ENCODE measurements around the gene BLID. TPM values are rescaled to one million over a fixed set of nuclear protein-coding genes. Genes with fewer than 3 reads are reported as not detected.

The BLID gene
- total RNA-seq, 4 donors from 2014 or later = not detected

DNA sequence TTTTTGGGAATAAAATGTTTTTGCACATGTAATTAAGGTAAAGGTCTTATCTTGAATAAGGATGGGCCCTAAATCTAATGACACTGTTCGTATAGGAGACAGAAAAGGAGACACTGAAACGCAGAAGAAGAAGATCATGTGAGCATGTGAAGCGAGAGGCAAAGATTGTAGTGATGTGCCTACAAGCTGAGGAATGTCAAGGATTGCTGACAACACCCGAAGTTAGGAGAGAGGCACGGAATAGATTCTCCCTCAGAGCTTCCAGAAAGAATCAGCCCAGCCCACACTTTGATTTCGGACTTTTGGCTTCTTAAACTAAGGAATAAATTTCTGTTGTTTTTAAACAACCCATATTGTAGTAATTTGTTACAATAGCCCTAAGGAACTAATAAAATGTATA lies 4.1 kb upstream of the BLID start:
- WGBS = 66% methylated on average over 6 of the region's 6 CpGs

DNA sequence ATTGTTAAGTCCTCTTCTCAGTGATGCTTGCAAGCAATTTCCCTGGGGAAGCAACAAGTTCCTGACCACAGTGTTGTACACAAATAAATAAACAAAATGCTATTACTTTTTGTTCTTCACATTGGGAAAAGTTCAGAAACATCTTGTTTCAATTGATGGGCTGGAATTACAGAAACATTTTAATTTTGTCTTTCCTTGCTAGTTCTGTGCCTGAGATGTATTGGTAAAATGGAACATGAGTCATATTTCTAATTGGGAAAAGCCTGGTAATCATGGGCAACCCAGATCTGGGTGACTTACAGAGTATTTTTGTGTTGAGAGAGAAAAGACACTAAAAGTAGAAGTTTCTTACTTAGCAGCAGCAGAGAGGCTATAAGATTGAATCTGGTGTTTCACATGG lies 576 bp upstream of the BLID start:
- Histone ChIP-seq H3K9me3 (no peaks in the 10 kb centered on the region), H3K27me3 (no peaks in the 10 kb centered on the region), H3K36me3 (no peaks in the 10 kb centered on the region), H3K4me3 (no peak overlapping the region), H3K4me1 (peaks cover 7% of the 10 kb centered on the region), H3K27ac (peak overlapping the region; percentile 70)
- DNase-seq (ENCODE audit: low spot score in 2 of 2) = no peak
- TF ChIP-seq EP300 (IDR thresholded peaks at IDR 0.05) (no peak), POLR2AphosphoS5 (IDR thresholded peaks at IDR 0.05) (no peak), POLR2A (IDR thresholded peaks at IDR 0.05) (no peak)
- TF ChIP-seq, protein P1, sequence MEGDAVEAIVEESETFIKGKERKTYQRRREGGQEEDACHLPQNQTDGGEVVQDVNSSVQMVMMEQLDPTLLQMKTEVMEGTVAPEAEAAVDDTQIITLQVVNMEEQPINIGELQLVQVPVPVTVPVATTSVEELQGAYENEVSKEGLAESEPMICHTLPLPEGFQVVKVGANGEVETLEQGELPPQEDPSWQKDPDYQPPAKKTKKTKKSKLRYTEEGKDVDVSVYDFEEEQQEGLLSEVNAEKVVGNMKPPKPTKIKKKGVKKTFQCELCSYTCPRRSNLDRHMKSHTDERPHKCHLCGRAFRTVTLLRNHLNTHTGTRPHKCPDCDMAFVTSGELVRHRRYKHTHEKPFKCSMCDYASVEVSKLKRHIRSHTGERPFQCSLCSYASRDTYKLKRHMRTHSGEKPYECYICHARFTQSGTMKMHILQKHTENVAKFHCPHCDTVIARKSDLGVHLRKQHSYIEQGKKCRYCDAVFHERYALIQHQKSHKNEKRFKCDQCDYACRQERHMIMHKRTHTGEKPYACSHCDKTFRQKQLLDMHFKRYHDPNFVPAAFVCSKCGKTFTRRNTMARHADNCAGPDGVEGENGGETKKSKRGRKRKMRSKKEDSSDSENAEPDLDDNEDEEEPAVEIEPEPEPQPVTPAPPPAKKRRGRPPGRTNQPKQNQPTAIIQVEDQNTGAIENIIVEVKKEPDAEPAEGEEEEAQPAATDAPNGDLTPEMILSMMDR (IDR thresholded peaks at IDR 0.05) = no peak

More for the DNA sequence above, 4.1 kb upstream of the BLID start:
- Histone ChIP-seq H3K4me3 (no peak overlapping the region), H3K9me3 (no peaks in the 10 kb centered on the region), H3K27ac (no peak overlapping the region), H3K4me1 (peaks cover 2% of the 10 kb centered on the region), H3K36me3 (no peaks in the 10 kb centered on the region), H3K27me3 (no peaks in the 10 kb centered on the region)
- no peak for DNase-seq (ENCODE audit: low spot score in 2 of 2)
- TF ChIP-seq POLR2AphosphoS5 (IDR thresholded peaks at IDR 0.05) (no peak), POLR2A (IDR thresholded peaks at IDR 0.05) (no peak), EP300 (IDR thresholded peaks at IDR 0.05) (no peak)
- TF ChIP-seq, protein P1 (IDR thresholded peaks at IDR 0.05) = no peak

DNA sequence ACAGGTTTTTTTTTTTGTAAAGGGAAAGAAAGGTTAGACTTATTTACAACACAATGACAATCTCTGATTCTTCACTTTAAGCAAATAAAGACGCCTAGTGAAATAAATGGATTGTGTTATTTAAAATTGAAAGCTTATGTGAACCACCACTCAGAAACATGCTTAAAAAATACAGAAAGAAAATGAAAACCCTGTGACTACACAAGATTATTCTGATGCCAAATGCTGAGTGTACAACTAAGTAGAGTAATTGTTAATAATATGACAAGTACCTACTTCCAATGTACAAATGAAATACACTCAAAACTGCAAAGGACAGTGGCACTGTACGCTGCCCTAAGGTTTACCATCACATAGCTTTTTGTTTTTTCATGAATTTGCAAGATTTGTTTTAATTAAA lies 1.0 kb downstream of the BLID start:
- TF ChIP-seq POLR2A (IDR thresholded peaks at IDR 0.05) (no peak), POLR2AphosphoS5 (IDR thresholded peaks at IDR 0.05) (no peak), EP300 (IDR thresholded peaks at IDR 0.05) (no peak)
- TF ChIP-seq, protein P1 (IDR thresholded peaks at IDR 0.05) = no peak
- WGBS = 73% methylated on average over 2 of the region's 2 CpGs
- Histone ChIP-seq H3K36me3 (no peaks in the 10 kb centered on the region), H3K27ac (peak overlapping the region; percentile 70), H3K9me3 (no peaks in the 10 kb centered on the region), H3K27me3 (no peaks in the 10 kb centered on the region), H3K4me3 (no peak overlapping the region), H3K4me1 (peaks cover 7% of the 10 kb centered on the region)
- no peak for DNase-seq (ENCODE audit: low spot score in 2 of 2)

DNA sequence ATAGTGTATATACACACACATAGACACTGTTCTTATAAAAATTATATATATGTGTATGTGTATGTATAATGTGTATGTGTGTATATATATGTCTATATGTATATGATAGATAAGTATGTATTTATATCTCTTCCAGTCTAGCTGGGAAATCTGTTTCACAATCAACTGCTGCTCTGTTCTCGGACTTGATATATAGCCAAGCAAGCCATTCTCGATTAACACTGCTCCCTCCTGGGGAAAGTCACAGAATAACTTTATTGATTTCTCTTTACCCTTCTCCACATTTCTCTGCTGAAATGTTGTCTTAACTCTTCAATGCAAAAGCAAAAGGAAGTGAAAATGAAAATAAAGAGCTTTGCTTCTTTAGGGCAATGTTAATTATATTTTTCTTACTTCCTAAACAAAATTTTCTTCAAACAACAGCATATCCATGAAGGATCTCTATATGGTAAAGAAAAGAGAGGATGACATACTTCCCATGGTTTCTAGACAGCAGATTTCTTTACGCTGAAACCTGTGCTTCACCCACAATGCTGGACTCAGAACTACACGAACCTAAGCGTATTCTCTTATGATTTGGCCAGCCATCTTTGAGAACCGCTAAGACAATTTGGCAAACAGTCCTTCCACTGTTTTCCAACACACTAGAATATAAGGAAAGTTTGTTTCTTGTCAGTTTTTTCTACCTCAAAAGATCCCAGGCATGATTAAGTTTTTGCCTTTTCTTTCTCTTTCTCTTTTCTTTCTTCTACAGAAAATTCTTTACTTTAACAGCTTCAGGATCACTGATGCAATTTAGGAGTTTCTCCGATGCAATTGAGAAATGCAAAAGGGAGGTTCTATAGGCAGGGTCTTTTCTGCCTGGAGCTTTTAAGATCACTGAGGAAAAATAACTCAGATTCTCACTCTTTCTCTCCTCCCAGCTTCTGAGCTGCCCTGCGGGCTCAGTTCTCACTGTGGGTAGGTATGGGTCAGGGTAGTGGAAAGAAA lies 1.9 kb downstream of the BLID start:
- Histone ChIP-seq H3K4me3 (no peak overlapping the region), H3K36me3 (no peaks in the 10 kb centered on the region), H3K27ac (peak overlapping the region; percentile 70), H3K4me1 (peaks cover 7% of the 10 kb centered on the region), H3K9me3 (no peaks in the 10 kb centered on the region), H3K27me3 (no peaks in the 10 kb centered on the region)
- 55% methylated on average over 8 of the region's 8 CpGs for WGBS
- TF ChIP-seq POLR2A (IDR thresholded peaks at IDR 0.05) (no peak), POLR2AphosphoS5 (IDR thresholded peaks at IDR 0.05) (no peak), EP300 (IDR thresholded peaks at IDR 0.05) (no peak)
- TF ChIP-seq, protein P1 (IDR thresholded peaks at IDR 0.05) = no peak
- no peak for DNase-seq (ENCODE audit: low spot score in 2 of 2)

All from suprapubic skin (tissue), 4 donors.